Mesangial cell (primary cell): ENCODE measurements around the gene ZDHHC4. TPM values are rescaled to one million over a fixed set of nuclear protein-coding genes. Genes with fewer than 3 reads are reported as not detected.

Experiments
- total RNA-seq: library from RNA; depleted of rRNA; stranded (reverse); fragments of >200 nt; gene quantifications from 2 replicates; pipeline ENCODE4 v1.2.3, GENCODE V29; 2015

Gene ZDHHC4
- total RNA-seq: 44.0 and 67.8 TPM in 2 replicates

GRCh38 chr7:6577369-6578113 lies at the start of gene ZDHHC4:
Gene ZDHHC4, plus strand, starts transcription at chr7:6577454. Its CDS starts 3,108 bp downstream, at chr7:6580562.

DNA sequence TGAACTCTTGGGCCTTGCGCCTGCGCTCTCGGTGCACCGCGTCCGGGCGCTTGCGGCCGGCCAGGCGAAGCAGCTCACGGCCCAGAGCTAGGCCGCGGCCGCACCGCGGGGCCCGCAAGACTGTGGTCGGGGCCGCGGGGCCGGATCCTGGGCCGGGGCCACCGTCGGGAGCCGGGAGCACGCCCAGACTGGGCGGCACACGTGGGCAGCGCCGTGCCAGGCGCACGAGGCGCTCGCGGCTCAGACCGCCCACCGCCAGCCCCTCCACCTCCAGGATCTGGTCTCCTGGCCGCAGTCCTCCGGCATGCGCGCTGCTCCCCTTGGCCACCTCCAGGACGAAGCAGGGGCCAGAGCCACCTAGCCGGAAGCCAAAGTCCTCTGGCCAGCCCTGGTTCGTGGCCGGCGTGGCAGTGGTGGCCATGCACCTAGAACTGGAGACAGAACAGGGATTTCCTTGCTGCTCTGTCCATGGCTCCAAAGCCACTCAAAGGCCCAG lies 26.2 kb upstream of the ZDHHC4 start, which contains the start of gene GRID2IP:
Gene GRID2IP (minus strand): TSS at position 446 of the 496 bp plus-strand sequence. CDS start 25 bp downstream, at position 421.

GRCh38 chr7:6589829-6590644 lies 12.8 kb downstream of the ZDHHC4 start, which contains the start of gene INTS15:
Gene INTS15, plus strand, starts transcription at chr7:6590021. Its CDS starts 263 bp downstream, at chr7:6590284.

GRCh38 chr7:6614953-6615722 lies 37.9 kb downstream of the ZDHHC4 start, which contains the start of gene ZNF853:
Gene ZNF853, plus strand, starts transcription at chr7:6615610. Its CDS starts 565 bp downstream, at chr7:6616175.

DNA sequence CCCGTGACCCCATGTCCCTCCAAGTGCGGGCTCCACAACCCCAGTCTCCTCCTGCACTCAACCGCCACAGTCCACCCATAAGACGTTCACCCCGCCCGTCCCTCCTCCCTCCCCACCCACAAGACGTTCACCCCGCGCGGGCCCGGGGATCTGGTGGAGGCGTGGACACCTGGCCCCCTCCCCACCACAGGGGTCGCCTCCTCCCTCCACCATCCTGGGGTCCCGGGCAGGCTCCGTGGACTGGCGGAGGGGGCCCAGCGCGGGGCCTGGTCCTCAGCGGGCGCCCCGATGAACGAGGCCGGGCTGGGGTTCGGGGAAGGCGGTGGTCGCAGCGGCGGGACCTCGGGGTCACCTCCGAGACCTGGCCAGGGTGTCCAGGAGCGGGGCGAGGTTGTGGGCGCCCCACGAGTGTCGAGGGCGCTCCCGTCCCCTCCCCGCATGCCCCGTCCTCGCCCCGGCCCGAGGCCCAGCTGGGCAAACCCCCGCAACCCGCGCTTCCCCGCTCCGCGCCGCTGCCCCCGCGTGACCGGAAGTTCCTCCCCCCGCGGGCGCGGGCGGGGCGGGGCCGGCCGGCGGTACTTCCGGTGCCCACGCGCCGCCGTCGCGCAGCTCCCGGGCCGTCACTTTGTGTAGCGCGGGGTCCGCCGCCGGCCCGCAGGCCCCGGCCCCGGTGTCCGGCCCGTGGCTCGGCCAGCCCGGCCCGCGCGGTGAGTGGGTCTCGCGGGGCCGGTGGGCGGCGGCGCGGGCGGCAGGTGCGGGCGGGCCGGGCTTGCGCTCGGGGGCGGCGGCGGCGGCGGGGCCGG lies 59.7 kb downstream of the ZDHHC4 start, which contains the start of gene ZNF316:
Gene ZNF316 (plus strand): TSS at position 578 of the 803 bp plus-strand sequence. CDS start 5,092 bp downstream, outside the sequence.

Other genes starting within 250 kb of the ZDHHC4 start
- gene FAM220A, start 228.5 kb upstream of the ZDHHC4 start, total RNA-seq: 10.9 and 14.5 TPM in 2 replicates
- 146 and 153 TPM in 2 replicates for gene RAC1, start 202.9 kb upstream of the ZDHHC4 start, total RNA-seq
- gene DAGLB, start 129.5 kb upstream of the ZDHHC4 start, total RNA-seq: 9.3 and 19.4 TPM in 2 replicates
- gene KDELR2, start 93.3 kb upstream of the ZDHHC4 start, total RNA-seq: 98.9 and 159 TPM in 2 replicates
- gene GRID2IP, start 26.0 kb upstream of the ZDHHC4 start, total RNA-seq: under 0.01 and 0.25 TPM in 2 replicates
- 23.8 and 29.5 TPM in 2 replicates for gene INTS15, start 12.6 kb downstream of the ZDHHC4 start, total RNA-seq
- gene ZNF853, start 38.2 kb downstream of the ZDHHC4 start, total RNA-seq: 6.8 and 31.1 TPM in 2 replicates
- gene ZNF316, start 59.9 kb downstream of the ZDHHC4 start, total RNA-seq: 10.8 and 17.1 TPM in 2 replicates
- gene ZNF12, start 129.5 kb downstream of the ZDHHC4 start, total RNA-seq: 6.4 and 21.7 TPM in 2 replicates
- not detected in 2 replicates for gene RSPH10B2, start 176.6 kb downstream of the ZDHHC4 start, total RNA-seq
- 15.6 and 25.2 TPM in 2 replicates for gene CCZ1B, start 248.8 kb downstream of the ZDHHC4 start, total RNA-seq